ENCODE data around the gene ACTR1A. TPM values are rescaled to one million over a fixed set of nuclear protein-coding genes. Genes with fewer than 3 reads are reported as not detected.
"Not testable (repeated sequence)": the region's sequence is repeated elsewhere in the genome, so short reads cannot be mapped to it uniquely, and the experiment has no call there.

The ACTR1A gene
- total and polyA plus RNA-seq, 10 donors, result 25.5 to 90.8 (median 66.8) TPM

- TF ChIP-seq POLR2AphosphoS5 (IDR thresholded peaks at IDR 0.05), result peak in 2 of 3 donors; percentile 26 to 69
- peak in 2 of 11 experiments; percentile 12 to 34 for TF ChIP-seq CTCF (IDR thresholded peaks at IDR 0.05 in 8 of 11, conservative IDR thresholded peaks at IDR 0.05 in 3 of 11)
- TF ChIP-seq POLR2A (IDR thresholded peaks at IDR 0.05), result peak in 1 of 3 donors; percentile 91
- Histone ChIP-seq H3K9me3 (no peaks in the 10 kb centered on the region), H3K36me3 (peaks cover 0 to 18% (median 0%) of the 10 kb centered on the region in 6 donors), H3K4me3 (peak overlapping the region; percentile 71 to 98 (median 88)), H3K27me3 (replicated peaks in 1 of 7) (no peaks in the 10 kb centered on the region), H3K4me1 (peaks cover 30 to 87% (median 68%) of the 10 kb centered on the region in 6 donors), H3K27ac (peak overlapping the region; percentile 74 to 97 (median 93))
- peak; percentile 98 for DNase-seq
- intact Hi-C loops (cut with DNase I; ENCODE audit: low total_unique reads), result loop anchor here (5.0 kb wide), 1 partner anchor 80 kb away; no protein-coding TSS in a partner anchor
- 0 to 1% (median 0%) methylated on average over 13 to 19 of the region's 19 CpGs for WGBS, 5 donors
Measured at GRCh38 chr10:102502029-102502336, 529 bp downstream of the ACTR1A start.

- Histone ChIP-seq H3K4me3 (peak overlapping the region; percentile 71 to 98 (median 88)), H3K36me3 (peaks cover 0 to 15% (median 0%) of the 10 kb centered on the region in 6 donors), H3K27me3 (replicated peaks in 1 of 7) (no peaks in the 10 kb centered on the region), H3K9me3 (no peaks in the 10 kb centered on the region), H3K27ac (peak overlapping the region; percentile 74 to 97 (median 93)), H3K4me1 (peaks cover 30 to 85% (median 66%) of the 10 kb centered on the region in 6 donors)
- intact Hi-C loops (cut with DNase I; ENCODE audit: low total_unique reads), result loop anchor here (5.0 kb wide), 1 partner anchor 81 kb away; no protein-coding TSS in a partner anchor
- TF ChIP-seq POLR2A (IDR thresholded peaks at IDR 0.05) (peak in 1 of 3 donors; percentile 3), CTCF (IDR thresholded peaks at IDR 0.05 in 8 of 11, conservative IDR thresholded peaks at IDR 0.05 in 3 of 11) (no peak)
- 4 to 7% (median 5%) methylated on average over 23 of the region's 23 CpGs for WGBS, 5 donors
- DNase-seq, result no peak
Measured at GRCh38 chr10:102501201-102502028, 1.1 kb downstream of the ACTR1A start.

- WGBS, 5 donors, result 93 to 97% (median 96%) methylated on average over 13 of the region's 13 CpGs
- H3K36me3 ChIP-seq, result peaks cover 0 to 15% (median 0%) of the 10 kb centered on the region in 6 donors
- peak; percentile 68 for DNase-seq
- H3K27me3 ChIP-seq (replicated peaks in 1 of 7); H3K9me3 ChIP-seq: not testable (repeated sequence)
- intact Hi-C loops (cut with DNase I; ENCODE audit: low total_unique reads), result loop anchor here (5.0 kb wide), 1 partner anchor 82 kb away; no protein-coding TSS in a partner anchor
- peak overlapping the region in 1 of 8 donors; percentile 98 for H3K4me3 ChIP-seq
- H3K27ac ChIP-seq, result peak overlapping the region in 3 of 8 donors; percentile 91 to 97 (median 95)
- H3K4me1 ChIP-seq, result peaks cover 29 to 84% (median 64%) of the 10 kb centered on the region in 6 donors
Measured at GRCh38 chr10:102500686-102501085, 1.8 kb downstream of the ACTR1A start.

- Histone ChIP-seq H3K4me1 (peaks cover 18 to 74% (median 53%) of the 10 kb centered on the region in 6 donors), H3K9me3 (no peaks in the 10 kb centered on the region), H3K27me3 (replicated peaks in 1 of 7) (no peaks in the 10 kb centered on the region), H3K4me3 (no peak overlapping the region), H3K36me3 (peaks cover 0 to 24% (median 0%) of the 10 kb centered on the region in 6 donors), H3K27ac (peak overlapping the region in 1 of 8 donors; percentile 1)
- TF ChIP-seq CTCF (IDR thresholded peaks at IDR 0.05 in 8 of 11, conservative IDR thresholded peaks at IDR 0.05 in 3 of 11) (no peak), POLR2A (IDR thresholded peaks at IDR 0.05) (no peak), POLR2AphosphoS5 (IDR thresholded peaks at IDR 0.05) (no peak)
- WGBS, 5 donors, result 65 to 86% (median 80%) methylated on average over 3 of the region's 3 CpGs
- no peak for DNase-seq
- intact Hi-C loops (cut with DNase I; ENCODE audit: low total_unique reads), result no loop called here
Measured at GRCh38 chr10:102499356-102499755, 3.2 kb downstream of the ACTR1A start.

Data from spleen (tissue), 11 donors.